Karpas-422 (cell line): Measurements from ENCODE around the gene RGS1. TPM values are rescaled to one million over a fixed set of nuclear protein-coding genes. Genes with fewer than 3 reads are reported as not detected.
A peak's percentile ranks its signal among the peaks of the same experiment; 100 is the strongest.

ENCODE experiments used
- DNase-seq: peaks from one replicate; pipeline ENCODE4 v3.0.0-alpha.2; 2015
- H2AFZ ChIP-seq: fragments of 200-600 bp; sonication (generic); 2 replicates; pipeline ENCODE4 v1.6.1; 2014; ENCODE audit warnings: antibody characterized with exemption, low read length, mixed read lengths
- H3K27ac ChIP-seq: fragments of 200-600 bp; sonication (generic); 2 replicates; pipeline ENCODE4 v1.5.1; 2014; ENCODE audit warnings: mild to moderate bottlenecking, low read length, moderate library complexity
- H3K27me3 ChIP-seq: fragments of 200-600 bp; sonication (generic); 2 replicates; pipeline ENCODE4 v1.6.1; 2014; ENCODE audit warnings: low read length, mixed read lengths
- H3K36me3 ChIP-seq: fragments of 200-600 bp; sonication (generic); 2 replicates; pipeline ENCODE4 v1.6.1; 2014; ENCODE audit warnings: low read length, mixed read lengths; ENCODE audit not compliant: insufficient read depth
- H3K4me1 ChIP-seq: fragments of 200-600 bp; sonication (generic); 2 replicates; pipeline ENCODE4 v1.6.1; 2014; ENCODE audit warnings: mild to moderate bottlenecking, low read length, mixed read lengths
- H3K4me2 ChIP-seq: fragments of 200-600 bp; sonication (generic); 2 replicates; pipeline ENCODE4 v1.6.1; 2014; ENCODE audit warnings: low read length, low read depth, mild to moderate bottlenecking; ENCODE audit not compliant: poor library complexity, severe bottlenecking
- H3K4me3 ChIP-seq: fragments of 200-600 bp; sonication (generic); 2 replicates; pipeline ENCODE4 v1.5.1; 2014; ENCODE audit warnings: mild to moderate bottlenecking, antibody characterized with exemption, low read length, mixed read lengths
- H3K79me2 ChIP-seq: fragments of 200-600 bp; sonication (generic); 2 replicates; pipeline ENCODE4 v1.6.1; 2014; ENCODE audit warnings: mild to moderate bottlenecking, low read length, mixed read lengths
- H3K9ac ChIP-seq: fragments of 200-600 bp; sonication (generic); 2 replicates; pipeline ENCODE4 v1.6.0; 2014; ENCODE audit warnings: low read length
- H3K9me2 ChIP-seq: fragments of 200-600 bp; sonication (generic), shearing (Covaris generic); replicated peaks from 2 replicates; pipeline ENCODE4 v1.6.0; 2014; ENCODE audit warnings: mild to moderate bottlenecking, low read length, moderate library complexity; ENCODE audit not compliant: insufficient read depth
- H3K9me3 ChIP-seq: fragments of 300-700, 200-600 bp; sonication (generic); 2 replicates; pipeline ENCODE4 v1.6.1; 2014; ENCODE audit warnings: low read length, mixed read lengths
- H4K20me1 ChIP-seq: fragments of 200-600 bp; sonication (generic); 2 replicates; pipeline ENCODE4 v1.6.1; 2014; ENCODE audit warnings: mild to moderate bottlenecking, antibody characterized with exemption, low read length, low read depth; ENCODE audit not compliant: insufficient read depth
- total RNA-seq: library from RNA; depleted of rRNA; stranded (reverse); fragments of >200 nt; shearing (Covaris generic); gene quantifications from 2 replicates; pipeline ENCODE4 v1.2.3, GENCODE V29; 2014; ENCODE audit warnings: low replicate concordance

RGS1 gene
- total RNA-seq, 1 experiment from 2014 or later: 3.5 TPM

DNA sequence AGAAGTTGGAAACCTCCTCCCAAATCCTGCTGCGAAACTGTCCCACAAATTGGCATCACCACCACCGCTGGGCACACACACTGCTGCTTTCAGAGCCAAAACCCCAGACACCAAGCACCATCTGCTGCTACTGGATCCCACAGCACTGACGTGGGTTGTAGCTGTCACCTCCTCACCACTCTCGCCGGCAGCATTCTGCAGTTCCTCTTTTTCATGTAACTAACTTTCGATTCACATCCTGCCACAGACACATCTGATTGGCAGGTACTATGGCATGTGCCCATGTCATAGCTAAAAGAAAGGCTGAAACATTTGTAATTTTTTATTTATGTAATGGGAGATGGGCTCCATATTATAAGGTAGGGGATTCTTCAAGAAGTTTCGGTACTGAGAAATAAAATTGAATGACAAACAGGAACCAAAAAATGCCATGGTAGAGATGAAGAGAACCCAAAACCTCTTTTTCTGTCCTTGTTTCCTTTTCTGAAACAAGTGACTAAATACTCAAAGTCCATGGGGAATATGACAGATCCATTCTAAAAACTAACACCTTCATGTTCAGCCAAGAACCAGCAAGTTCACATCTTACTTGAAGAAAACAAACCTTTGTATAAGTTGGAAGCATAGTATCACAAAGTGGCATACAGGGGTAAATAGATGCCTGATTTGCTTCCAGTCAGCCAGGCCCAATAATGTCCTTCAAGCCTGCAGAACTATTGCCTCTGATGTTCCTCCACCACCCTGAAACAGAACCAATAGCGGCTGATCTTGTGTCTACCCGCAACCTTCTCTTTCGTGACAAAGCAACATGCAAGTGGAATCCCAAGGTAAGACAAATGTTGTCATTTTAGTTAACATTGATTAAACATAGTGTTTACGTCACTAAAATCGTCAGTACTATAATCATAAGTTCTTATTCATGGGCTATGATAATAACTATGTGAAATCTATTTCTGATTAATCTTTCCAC, 33.8 kb downstream of the RGS1 start:
- DNase-seq: peak; percentile 96
- H3K4me1 ChIP-seq: peaks cover 79% of the 10 kb centered on the region
- peak overlapping the region; percentile 90 for H3K27ac ChIP-seq
- peak overlapping the region; percentile 70 for H3K9ac ChIP-seq
- no peaks in the 10 kb centered on the region for H3K9me2 ChIP-seq
- no peaks in the 10 kb centered on the region for H4K20me1 ChIP-seq
- H3K4me3 ChIP-seq: peak overlapping the region; percentile 58
- H3K79me2 ChIP-seq: 0 out of 2 replicates have a peak, but pooled peaks cover 3% of the 10 kb centered on the region
- peak overlapping the region; percentile 82 for H3K4me2 ChIP-seq
- H2AFZ ChIP-seq: peak overlapping the region; percentile 38
- H3K36me3 ChIP-seq: no peaks in the 10 kb centered on the region
- H3K27me3 ChIP-seq: no peaks in the 10 kb centered on the region
- no peaks in the 10 kb centered on the region for H3K9me3 ChIP-seq

- Histone ChIP-seq H3K4me1 (peaks cover 79% of the 10 kb centered on the region), H3K27ac (peak overlapping the region; percentile 90), H4K20me1 (no peaks in the 10 kb centered on the region), H3K4me3 (peak overlapping the region; percentile 58), H3K4me2 (peak overlapping the region; percentile 82), H3K36me3 (no peaks in the 10 kb centered on the region), H2AFZ (peak overlapping the region; percentile 37; the same call in 1 of the 2 replicates), H3K27me3 (no peaks in the 10 kb centered on the region), H3K9me3 (no peaks in the 10 kb centered on the region), H3K9ac (peak overlapping the region; percentile 49), H3K79me2 (0 out of 2 replicates have a peak, but pooled peaks cover 3% of the 10 kb centered on the region), H3K9me2 (no peaks in the 10 kb centered on the region)
- DNase-seq: peak; percentile 87
Observed at GRCh38 chr1:192610112-192610889, 34.7 kb downstream of the RGS1 start.

- DNase-seq: peak; percentile 72
- peak overlapping the region; percentile 62 for H3K4me2 ChIP-seq
- no peak overlapping the region for H2AFZ ChIP-seq
Observed at GRCh38 chr1:192615055-192615454, 39.5 kb downstream of the RGS1 start.

GRCh38 chr1:192620071-192620635, 44.6 kb downstream of the RGS1 start:
- no peak overlapping the region for H3K9ac ChIP-seq
- H3K4me2 ChIP-seq: no peak overlapping the region

More at GRCh38 chr1:192615055-192615454, 39.5 kb downstream of the RGS1 start:
- Histone ChIP-seq H3K27me3 (no peaks in the 10 kb centered on the region), H4K20me1 (no peaks in the 10 kb centered on the region), H3K4me3 (peak overlapping the region; percentile 32), H3K36me3 (no peaks in the 10 kb centered on the region), H3K9me3 (no peaks in the 10 kb centered on the region), H3K4me1 (peaks cover 79% of the 10 kb centered on the region), H3K9me2 (no peaks in the 10 kb centered on the region), H3K9ac (peak overlapping the region; percentile 33; the same call in 1 of the 2 replicates), H3K27ac (peak overlapping the region; percentile 87), H3K79me2 (peaks cover 8% of the 10 kb centered on the region; the same call in 1 of the 2 replicates)

DNA sequence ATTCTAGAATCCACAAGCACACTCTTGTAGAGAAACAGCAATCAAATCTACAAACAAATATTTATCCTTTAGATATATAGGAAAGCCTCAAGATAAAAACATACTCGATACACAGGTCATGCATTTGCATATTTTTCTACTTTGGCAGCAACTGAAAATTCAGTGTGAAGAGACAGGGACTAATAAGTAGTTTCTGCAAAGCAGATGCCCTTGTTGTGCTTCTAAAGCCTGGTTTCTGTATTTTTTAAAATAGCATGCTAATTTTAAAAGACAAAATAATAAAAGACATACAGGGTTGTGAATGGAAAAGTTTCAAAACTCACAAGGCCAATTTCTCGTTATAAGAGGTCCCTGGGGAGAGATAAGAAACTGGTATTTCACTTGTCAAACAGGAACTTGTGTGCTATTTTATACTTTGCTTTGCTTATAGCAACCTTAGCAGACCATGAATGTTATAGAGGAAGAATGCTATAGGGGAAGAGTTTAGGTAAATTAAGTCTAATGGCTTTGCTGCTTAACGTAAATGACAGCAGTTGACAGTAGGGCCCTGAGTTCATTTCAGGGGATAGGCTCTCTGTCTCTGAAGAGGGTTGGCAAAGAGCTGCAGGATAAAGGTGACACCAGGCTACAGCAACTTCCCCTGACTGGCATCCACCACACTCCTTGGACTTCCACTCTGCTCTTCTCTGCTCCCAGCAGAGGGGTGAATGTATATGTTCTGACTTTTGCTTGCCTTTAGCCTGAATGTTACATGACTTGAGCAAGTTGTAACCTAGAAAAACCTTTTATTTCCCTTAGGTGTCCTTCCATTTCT, 51.0 kb downstream of the RGS1 start:
- Histone ChIP-seq H3K4me1 (peaks cover 66% of the 10 kb centered on the region), H3K79me2 (no peaks in the 10 kb centered on the region), H4K20me1 (no peaks in the 10 kb centered on the region), H2AFZ (no peak overlapping the region), H3K36me3 (no peaks in the 10 kb centered on the region), H3K9me3 (no peaks in the 10 kb centered on the region), H3K27ac (peak overlapping the region; percentile 100), H3K9ac (peak overlapping the region; percentile 78), H3K4me3 (peak overlapping the region; percentile 61), H3K4me2 (peak overlapping the region; percentile 95), H3K27me3 (no peaks in the 10 kb centered on the region), H3K9me2 (no peaks in the 10 kb centered on the region)
- DNase-seq: peak; percentile 97

More at GRCh38 chr1:192620071-192620635, 44.6 kb downstream of the RGS1 start:
- Histone ChIP-seq H3K36me3 (no peaks in the 10 kb centered on the region), H3K79me2 (peaks cover 5% of the 10 kb centered on the region; the same call in 1 of the 2 replicates), H3K4me3 (no peak overlapping the region), H3K9me2 (no peaks in the 10 kb centered on the region), H3K9me3 (no peaks in the 10 kb centered on the region), H4K20me1 (no peaks in the 10 kb centered on the region), H2AFZ (no peak overlapping the region), H3K4me1 (peaks cover 37% of the 10 kb centered on the region), H3K27ac (no peak overlapping the region), H3K27me3 (no peaks in the 10 kb centered on the region)
- DNase-seq: no peak

DNA sequence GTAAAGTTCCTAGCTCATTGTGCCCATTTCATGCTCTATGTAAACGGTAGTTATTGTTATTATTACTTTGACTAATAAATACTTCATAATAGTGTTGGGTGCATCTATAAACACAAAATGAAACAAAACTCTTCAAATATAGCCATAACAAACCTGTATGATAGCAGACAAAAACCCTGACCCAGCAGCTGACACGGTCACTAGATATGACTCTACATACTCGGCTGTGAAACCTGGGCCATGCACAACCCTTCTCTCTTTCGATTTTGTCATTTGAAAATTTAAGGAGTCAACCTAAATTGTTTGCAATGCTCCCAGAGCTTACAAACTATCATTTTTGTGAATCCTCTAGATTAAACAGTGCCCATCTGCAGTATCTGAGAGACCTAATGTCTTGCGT, 52.3 kb downstream of the RGS1 start:
- no peaks in the 10 kb centered on the region for H3K9me2 ChIP-seq
- peak overlapping the region; percentile 95 for H3K4me2 ChIP-seq
- peak overlapping the region; percentile 100 for H3K27ac ChIP-seq
- peak overlapping the region; percentile 60 for H3K9ac ChIP-seq
- no peaks in the 10 kb centered on the region for H3K9me3 ChIP-seq
- H3K4me3 ChIP-seq: peak overlapping the region; percentile 37
- H4K20me1 ChIP-seq: no peaks in the 10 kb centered on the region
- no peaks in the 10 kb centered on the region for H3K36me3 ChIP-seq
- DNase-seq: peak; percentile 74
- H3K27me3 ChIP-seq: no peaks in the 10 kb centered on the region
- no peaks in the 10 kb centered on the region for H3K79me2 ChIP-seq
- peaks cover 79% of the 10 kb centered on the region for H3K4me1 ChIP-seq
- no peak overlapping the region for H2AFZ ChIP-seq

DNA sequence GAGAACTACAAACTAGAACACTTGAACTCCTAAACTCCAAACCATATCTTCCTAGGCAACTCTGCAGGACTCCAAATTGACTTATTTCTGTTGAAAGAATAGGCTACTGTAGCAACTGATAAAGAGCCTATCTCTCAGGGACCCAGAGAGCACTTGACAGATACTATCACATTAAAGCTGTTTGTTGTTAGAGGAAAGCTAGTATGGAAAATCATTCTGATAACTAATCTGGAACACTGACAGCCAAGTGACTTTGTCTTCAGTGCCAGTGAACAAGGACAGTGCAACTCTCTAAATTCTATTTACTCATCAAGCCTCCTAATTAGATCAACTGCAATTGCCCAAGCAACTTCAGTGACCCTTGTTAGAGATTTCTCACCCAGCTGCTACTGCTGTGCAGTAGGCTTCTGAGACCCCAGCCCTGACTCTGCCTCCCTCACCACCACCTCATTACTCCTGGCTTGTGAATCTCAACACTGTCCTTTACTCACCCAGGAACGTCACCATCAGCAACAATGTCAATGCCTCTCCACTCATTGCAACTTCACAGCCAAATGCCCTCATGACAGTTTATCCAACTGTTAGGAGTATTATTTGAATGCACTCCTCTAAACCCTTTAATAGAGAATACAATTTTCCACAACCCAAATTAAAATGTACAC, 53.0 kb downstream of the RGS1 start:
- H3K9me3 ChIP-seq: no peaks in the 10 kb centered on the region
- H3K4me1 ChIP-seq: peaks cover 86% of the 10 kb centered on the region
- H3K9me2 ChIP-seq: no peaks in the 10 kb centered on the region
- peak overlapping the region; percentile 100 for H3K27ac ChIP-seq
- H3K36me3 ChIP-seq: no peaks in the 10 kb centered on the region
- no peaks in the 10 kb centered on the region for H3K79me2 ChIP-seq
- H3K27me3 ChIP-seq: no peaks in the 10 kb centered on the region
- H3K4me3 ChIP-seq: peak overlapping the region; percentile 37; the same call in 1 of the 2 replicates
- H3K9ac ChIP-seq: peak overlapping the region; percentile 60
- peak overlapping the region; percentile 38; the same call in 1 of the 2 replicates for H2AFZ ChIP-seq
- DNase-seq: peak; percentile 64
- no peaks in the 10 kb centered on the region for H4K20me1 ChIP-seq
- peak overlapping the region; percentile 95 for H3K4me2 ChIP-seq
